ENCODE results near the gene CDK16. TPM values are rescaled to one million over a fixed set of nuclear protein-coding genes. Genes with fewer than 3 reads are reported as not detected.
A peak's percentile ranks its signal among the peaks of the same experiment; 100 is the strongest.

CDK16 gene
- polyA plus RNA-seq, 1 donor from 2014 or later, result 99.0 TPM

DNA sequence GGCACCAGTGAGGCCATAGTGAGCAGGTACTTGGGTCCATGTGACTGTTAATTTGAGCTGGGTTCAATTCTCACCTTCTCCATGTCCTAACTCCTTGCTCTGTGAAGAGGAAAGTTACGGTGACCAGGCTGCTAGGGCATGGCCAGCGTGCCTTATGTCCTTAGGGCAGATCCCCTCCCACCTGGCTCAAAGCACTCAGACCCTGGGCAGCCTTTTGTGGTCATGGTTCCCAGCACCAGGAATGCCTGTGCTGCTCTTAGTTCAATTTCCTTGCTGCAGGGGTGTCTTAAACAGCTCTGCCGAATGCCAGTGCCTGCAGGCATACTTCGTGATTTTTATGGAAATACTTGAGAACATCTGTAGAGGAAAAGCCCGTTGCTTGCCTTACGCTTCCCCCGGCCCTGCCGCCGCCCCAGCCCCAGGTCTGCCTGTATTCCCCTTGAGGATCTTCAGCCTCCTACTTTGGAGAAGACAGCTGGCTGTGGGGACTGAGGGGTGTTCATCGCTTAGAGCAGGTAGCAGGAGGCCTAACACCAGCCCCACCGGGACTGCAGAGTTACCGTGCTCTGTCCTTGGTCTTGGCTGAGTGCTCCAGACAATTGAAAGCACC, 3.1 kb upstream of the CDK16 start:
- Histone ChIP-seq H3K4me2 (ENCODE audit: low read length) (no peak overlapping the region), H2AFZ (ENCODE audit: low read depth, low read length) (no peak overlapping the region), H3K9me3 (ENCODE audit: low read length) (no peaks in the 10 kb centered on the region), H3K9ac (ENCODE audit: low read length) (no peak overlapping the region), H3F3A (ENCODE audit: insufficient read depth, low read length, poor library complexity, severe bottlenecking) (no peaks in the 10 kb centered on the region), H3K27me3 (ENCODE audit: insufficient read depth, low read depth, low read length) (no peaks in the 10 kb centered on the region), H3K4me3 (ENCODE audit: low read length) (no peak overlapping the region), H3K79me2 (replicated peaks; ENCODE audit: insufficient read depth, low read length) (peaks cover 14% of the 10 kb centered on the region), H3K27ac (ENCODE audit: low read length) (no peak overlapping the region), H3K36me3 (ENCODE audit: insufficient read depth, low read length) (no peaks in the 10 kb centered on the region), H3K9me2 (ENCODE audit: insufficient read depth, low read length) (no peaks in the 10 kb centered on the region), H4K20me1 (ENCODE audit: insufficient read depth) (no peaks in the 10 kb centered on the region)
- TF ChIP-seq SMC3 (conservative IDR thresholded peaks at IDR 0.05; ENCODE audit: poor library complexity) (no peak), MXI1 (conservative IDR thresholded peaks at IDR 0.05; ENCODE audit: poor library complexity, severe bottlenecking) (no peak), TAF1 (IDR thresholded peaks at IDR 0.05; ENCODE audit: low read depth) (no peak), EZH2 (IDR thresholded peaks at IDR 0.05; ENCODE audit: borderline replicate concordance, insufficient read depth, low read length, poor library complexity, severe bottlenecking) (no peak), POLR2AphosphoS5 (IDR thresholded peaks at IDR 0.05) (no peak), RAD21 (conservative IDR thresholded peaks at IDR 0.05) (no peak), EP300 (conservative IDR thresholded peaks at IDR 0.05; ENCODE audit: poor library complexity, severe bottlenecking) (no peak)
- TF ChIP-seq, protein P1, sequence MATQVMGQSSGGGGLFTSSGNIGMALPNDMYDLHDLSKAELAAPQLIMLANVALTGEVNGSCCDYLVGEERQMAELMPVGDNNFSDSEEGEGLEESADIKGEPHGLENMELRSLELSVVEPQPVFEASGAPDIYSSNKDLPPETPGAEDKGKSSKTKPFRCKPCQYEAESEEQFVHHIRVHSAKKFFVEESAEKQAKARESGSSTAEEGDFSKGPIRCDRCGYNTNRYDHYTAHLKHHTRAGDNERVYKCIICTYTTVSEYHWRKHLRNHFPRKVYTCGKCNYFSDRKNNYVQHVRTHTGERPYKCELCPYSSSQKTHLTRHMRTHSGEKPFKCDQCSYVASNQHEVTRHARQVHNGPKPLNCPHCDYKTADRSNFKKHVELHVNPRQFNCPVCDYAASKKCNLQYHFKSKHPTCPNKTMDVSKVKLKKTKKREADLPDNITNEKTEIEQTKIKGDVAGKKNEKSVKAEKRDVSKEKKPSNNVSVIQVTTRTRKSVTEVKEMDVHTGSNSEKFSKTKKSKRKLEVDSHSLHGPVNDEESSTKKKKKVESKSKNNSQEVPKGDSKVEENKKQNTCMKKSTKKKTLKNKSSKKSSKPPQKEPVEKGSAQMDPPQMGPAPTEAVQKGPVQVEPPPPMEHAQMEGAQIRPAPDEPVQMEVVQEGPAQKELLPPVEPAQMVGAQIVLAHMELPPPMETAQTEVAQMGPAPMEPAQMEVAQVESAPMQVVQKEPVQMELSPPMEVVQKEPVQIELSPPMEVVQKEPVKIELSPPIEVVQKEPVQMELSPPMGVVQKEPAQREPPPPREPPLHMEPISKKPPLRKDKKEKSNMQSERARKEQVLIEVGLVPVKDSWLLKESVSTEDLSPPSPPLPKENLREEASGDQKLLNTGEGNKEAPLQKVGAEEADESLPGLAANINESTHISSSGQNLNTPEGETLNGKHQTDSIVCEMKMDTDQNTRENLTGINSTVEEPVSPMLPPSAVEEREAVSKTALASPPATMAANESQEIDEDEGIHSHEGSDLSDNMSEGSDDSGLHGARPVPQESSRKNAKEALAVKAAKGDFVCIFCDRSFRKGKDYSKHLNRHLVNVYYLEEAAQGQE (IDR thresholded peaks at IDR 0.05; ENCODE audit: borderline replicate concordance), result no peak
- TF ChIP-seq, protein P2, sequence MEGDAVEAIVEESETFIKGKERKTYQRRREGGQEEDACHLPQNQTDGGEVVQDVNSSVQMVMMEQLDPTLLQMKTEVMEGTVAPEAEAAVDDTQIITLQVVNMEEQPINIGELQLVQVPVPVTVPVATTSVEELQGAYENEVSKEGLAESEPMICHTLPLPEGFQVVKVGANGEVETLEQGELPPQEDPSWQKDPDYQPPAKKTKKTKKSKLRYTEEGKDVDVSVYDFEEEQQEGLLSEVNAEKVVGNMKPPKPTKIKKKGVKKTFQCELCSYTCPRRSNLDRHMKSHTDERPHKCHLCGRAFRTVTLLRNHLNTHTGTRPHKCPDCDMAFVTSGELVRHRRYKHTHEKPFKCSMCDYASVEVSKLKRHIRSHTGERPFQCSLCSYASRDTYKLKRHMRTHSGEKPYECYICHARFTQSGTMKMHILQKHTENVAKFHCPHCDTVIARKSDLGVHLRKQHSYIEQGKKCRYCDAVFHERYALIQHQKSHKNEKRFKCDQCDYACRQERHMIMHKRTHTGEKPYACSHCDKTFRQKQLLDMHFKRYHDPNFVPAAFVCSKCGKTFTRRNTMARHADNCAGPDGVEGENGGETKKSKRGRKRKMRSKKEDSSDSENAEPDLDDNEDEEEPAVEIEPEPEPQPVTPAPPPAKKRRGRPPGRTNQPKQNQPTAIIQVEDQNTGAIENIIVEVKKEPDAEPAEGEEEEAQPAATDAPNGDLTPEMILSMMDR (IDR thresholded peaks at IDR 0.05; ENCODE audit: poor library complexity, severe bottlenecking), result no peak

DNA sequence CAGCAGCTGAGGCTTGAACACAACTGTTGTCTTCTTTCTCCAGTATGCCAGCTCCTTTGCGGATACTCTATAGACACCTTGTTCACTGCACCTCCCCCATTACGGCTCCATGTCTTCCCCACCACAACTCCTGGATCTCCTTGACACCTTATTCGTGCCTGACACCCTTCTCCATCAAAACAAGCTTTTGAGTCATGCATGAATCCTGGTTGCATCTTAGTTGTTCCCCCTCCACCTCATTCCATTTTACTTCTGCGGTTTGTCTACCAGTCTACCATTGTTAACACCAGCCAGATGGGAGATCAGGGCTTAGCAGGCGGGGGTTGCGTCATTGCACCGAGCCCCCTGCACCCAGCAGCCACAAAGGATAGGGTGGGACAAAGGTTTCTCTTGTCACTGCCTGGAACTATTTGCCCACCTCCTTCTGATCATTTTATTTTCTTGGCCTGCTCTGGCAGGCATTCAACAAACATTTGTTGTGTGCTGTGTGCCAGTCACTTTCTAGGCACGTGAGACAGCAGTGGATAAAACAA, 2.0 kb upstream of the CDK16 start:
- no peaks in the 10 kb centered on the region for H3K9me3 ChIP-seq (ENCODE audit: low read length)
- H3K9ac ChIP-seq (ENCODE audit: low read length), result no peak overlapping the region
- no peaks in the 10 kb centered on the region for H3K36me3 ChIP-seq (ENCODE audit: insufficient read depth, low read length)
- peaks cover 24% of the 10 kb centered on the region for H3K79me2 ChIP-seq (replicated peaks; ENCODE audit: insufficient read depth, low read length)
- TF ChIP-seq EP300 (conservative IDR thresholded peaks at IDR 0.05; ENCODE audit: poor library complexity, severe bottlenecking) (no peak), MXI1 (conservative IDR thresholded peaks at IDR 0.05; ENCODE audit: poor library complexity, severe bottlenecking) (no peak), SMC3 (conservative IDR thresholded peaks at IDR 0.05; ENCODE audit: poor library complexity) (no peak), EZH2 (IDR thresholded peaks at IDR 0.05; ENCODE audit: borderline replicate concordance, insufficient read depth, low read length, poor library complexity, severe bottlenecking) (no peak), POLR2AphosphoS5 (IDR thresholded peaks at IDR 0.05) (no peak), RAD21 (conservative IDR thresholded peaks at IDR 0.05) (no peak), TAF1 (IDR thresholded peaks at IDR 0.05; ENCODE audit: low read depth) (no peak)
- TF ChIP-seq, protein P1 (IDR thresholded peaks at IDR 0.05; ENCODE audit: borderline replicate concordance), result no peak
- TF ChIP-seq, protein P2 (IDR thresholded peaks at IDR 0.05; ENCODE audit: poor library complexity, severe bottlenecking), result no peak
- H2AFZ ChIP-seq (ENCODE audit: low read depth, low read length), result no peak overlapping the region
- H3K27ac ChIP-seq (ENCODE audit: low read length), result peak overlapping the region; percentile 75
- H3K27me3 ChIP-seq (ENCODE audit: insufficient read depth, low read depth, low read length), result no peaks in the 10 kb centered on the region
- no peaks in the 10 kb centered on the region for H3F3A ChIP-seq (ENCODE audit: insufficient read depth, low read length, poor library complexity, severe bottlenecking)
- H4K20me1 ChIP-seq (ENCODE audit: insufficient read depth), result no peaks in the 10 kb centered on the region
- no peak overlapping the region for H3K4me3 ChIP-seq (ENCODE audit: low read length)
- H3K9me2 ChIP-seq (ENCODE audit: insufficient read depth, low read length), result no peaks in the 10 kb centered on the region
- no peak overlapping the region for H3K4me2 ChIP-seq (ENCODE audit: low read length)

Measured in neural cell (in vitro differentiated cells).